Pons (tissue), 1 donor: Measurements from ENCODE around the gene SAMD11.
"Not testable (repeated sequence)": the region's sequence is repeated elsewhere in the genome, so short reads cannot be mapped to it uniquely, and the experiment has no call there.

Source experiments
- DNase-seq: peaks from one replicate; pipeline ENCODE4 v3.0.0-alpha.2; 2016; ENCODE audit warnings: low spot score

The SAMD11 gene

GRCh38 chr1:978069-978834, 54.5 kb downstream of the SAMD11 start:
- DNase-seq: no peak

GRCh38 chr1:978835-979743, 55.4 kb downstream of the SAMD11 start:
- DNase-seq: no peak

- no peak for DNase-seq
Observed at GRCh38 chr1:979744-980072, 56.0 kb downstream of the SAMD11 start.

- DNase-seq: no peak
Observed at GRCh38 chr1:980137-980571, 56.4 kb downstream of the SAMD11 start.

- DNase-seq: no peak
Observed at GRCh38 chr1:980602-981395, 57.1 kb downstream of the SAMD11 start.

GRCh38 chr1:981491-981954, 57.8 kb downstream of the SAMD11 start:
- DNase-seq: no peak

GRCh38 chr1:981955-982558, 58.3 kb downstream of the SAMD11 start, which contains the start of gene PERM1:
PERM1 (minus strand) TSS chr1:982093; CDS start chr1:981029, 1,064 bp downstream.
- DNase-seq: no peak

GRCh38 chr1:982765-983436, 59.2 kb downstream of the SAMD11 start:
- DNase-seq: no peak

- DNase-seq: no peak
Observed at GRCh38 chr1:983798-984475, 60.2 kb downstream of the SAMD11 start.

GRCh38 chr1:984476-984814, 60.7 kb downstream of the SAMD11 start:
- DNase-seq: no peak

GRCh38 chr1:985126-985525, 61.4 kb downstream of the SAMD11 start:
- no peak for DNase-seq

- not testable (repeated sequence) for DNase-seq
Observed at GRCh38 chr1:988061-988460, 64.3 kb downstream of the SAMD11 start.

- not testable (repeated sequence) for DNase-seq
Observed at GRCh38 chr1:991275-991674, 67.6 kb downstream of the SAMD11 start.

- DNase-seq: no peak
Observed at GRCh38 chr1:991895-992294, 68.2 kb downstream of the SAMD11 start.

GRCh38 chr1:992362-992761, 68.6 kb downstream of the SAMD11 start:
- no peak for DNase-seq

GRCh38 chr1:993379-993995, 69.8 kb downstream of the SAMD11 start:
- no peak for DNase-seq
